HCT116 (cell line): ENCODE results near the gene INPP5D. TPM values are rescaled to one million over a fixed set of nuclear protein-coding genes. Genes with fewer than 3 reads are reported as not detected.

Experiments used
- ATAC-seq: fragments of 200-7000 bp; cut with Tn5 transposase; 2 replicates; pipeline ENCODE4 v1.9.1; 2020; ENCODE audit warnings: mild to moderate bottlenecking, moderate library complexity
- BruUV-seq: library from RNA; stranded (reverse); fragments of 400-500 nt; replicated peaks from 2 replicates; lab custom pipeline; 2021; lab: Mats Ljungman, UMichigan
- CTCF ChIA-PET: fragments of 300-600 bp; sonication (Branson Sonifier 250); formaldehyde crosslinking; loops from one replicate; lab custom pipeline; 2021; ENCODE audit warnings: antibody characterized with exemption; lab: Charles Lee
- POLR2A ChIA-PET: fragments of 300-600, 350-600 bp; sonication (Branson Sonifier 250); formaldehyde crosslinking; loops from one replicate; lab custom pipeline; 2021; ENCODE audit warnings: antibody characterized with exemption; lab: Charles Lee
- RAD21 ChIA-PET, 2 experiments: fragments of 300-600 bp; sonication (Branson Sonifier 250); formaldehyde crosslinking; loops; one replicate each; lab custom pipeline; 2023; ENCODE audit warnings: low total read pairs in 2 of 2; ENCODE audit not compliant: uncharacterized antibody in 2 of 2, unreplicated experiment in 2 of 2, low non-redundant PET in 1 of 2; lab: Charles Lee
- DNase-seq: peaks from one replicate; pipeline ENCODE4 v3.0.0-alpha.2; 2010; ENCODE audit warnings: low read depth, low spot score
- H2AFZ ChIP-seq: fragments of 200-600 bp; shearing (Covaris generic), sonication (generic); 2 replicates; pipeline ENCODE4 v1.6.1; 2017; ENCODE audit warnings: low read depth, mixed run types, mixed read lengths, antibody characterized with exemption, low read length; ENCODE audit not compliant: poor library complexity, severe bottlenecking
- H3K27ac ChIP-seq: 2 replicates; pipeline ENCODE4 v1.5.1; 2012; ENCODE audit warnings: low read depth, low read length
- H3K27me3 ChIP-seq: fragments of 200-600 bp; sonication (generic); 2 replicates; pipeline ENCODE4 v1.6.1; 2016; ENCODE audit warnings: mixed run types, low read length, mixed read lengths; ENCODE audit not compliant: insufficient read depth
- H3K36me3 ChIP-seq, 2 experiments: fragments of 200-500 bp in 1 of 2; fragments of 200-600 bp in 1 of 2; sonication (Bioruptor generic) in 1 of 2; sonication (generic) in 1 of 2; 2 replicates each; pipeline versions ENCODE4 v1.5.1 to v1.6.1; 2014 to 2016; ENCODE audit warnings: low read length in 2 of 2, inconsistent platforms in 1 of 2, mixed read lengths in 1 of 2, mixed run types in 1 of 2; ENCODE audit not compliant: insufficient read depth in 2 of 2, control insufficient read depth in 1 of 2
- H3K4me1 ChIP-seq, 2 experiments: fragments of 200-600 bp in 1 of 2; sonication (generic) in 1 of 2; 2 replicates each; pipeline versions ENCODE4 v1.5.1 to v1.6.1; 2012 to 2017; ENCODE audit warnings: low read length in 2 of 2, inconsistent platforms in 1 of 2, mild to moderate bottlenecking in 1 of 2, mixed read lengths in 1 of 2, mixed run types in 1 of 2, moderate library complexity in 1 of 2; ENCODE audit not compliant: insufficient read depth in 2 of 2, control insufficient read depth in 1 of 2
- H3K4me2 ChIP-seq: fragments of 200-600 bp; sonication (generic); 2 replicates; pipeline ENCODE4 v1.6.1; 2017; ENCODE audit warnings: mixed run types, low read length, mixed read lengths
- H3K4me3 ChIP-seq, 2 experiments: fragments of 200-600 bp in 1 of 2; sonication (generic) in 1 of 2; replicated peaks in 1 of 2; 2 replicates each; pipeline ENCODE4 v1.5.1; 2011 to 2016; ENCODE audit warnings: low read length in 2 of 2, control low read depth in 1 of 2, low read depth in 1 of 2, mild to moderate bottlenecking in 1 of 2, mixed read lengths in 1 of 2, mixed run types in 1 of 2
- H3K79me2 ChIP-seq: fragments of 200-600 bp; sonication (generic); 2 replicates; pipeline ENCODE4 v1.6.1; 2017; ENCODE audit warnings: mild to moderate bottlenecking, mixed run types, low read length, moderate library complexity, mixed read lengths; ENCODE audit not compliant: insufficient read depth
- H3K9ac ChIP-seq: fragments of 200-600 bp; sonication (generic); 2 replicates; pipeline ENCODE4 v1.6.1; 2016; ENCODE audit warnings: low read length, mixed read lengths
- H3K9me2 ChIP-seq: fragments of 200-600 bp; sonication (generic), shearing (Covaris generic); 2 replicates; pipeline ENCODE4 v1.6.1; 2017; ENCODE audit warnings: mixed run types, mild to moderate bottlenecking, moderate library complexity; ENCODE audit not compliant: insufficient read depth
- H3K9me3 ChIP-seq, 2 experiments: fragments of 200-500 bp in 1 of 2; fragments of 200-600 bp in 1 of 2; sonication (Bioruptor generic) in 1 of 2; sonication (generic) in 1 of 2; 2 replicates each; pipeline ENCODE4 v1.6.1; 2014 to 2017; ENCODE audit warnings: low read length in 2 of 2, mixed read lengths in 2 of 2, inconsistent platforms in 1 of 2, low read depth in 1 of 2, mild to moderate bottlenecking in 1 of 2, mixed run types in 1 of 2, moderate library complexity in 1 of 2; ENCODE audit not compliant: control insufficient read depth in 1 of 2, insufficient read depth in 1 of 2
- H4K20me1 ChIP-seq: fragments of 200-600 bp; sonication (generic), shearing (Covaris generic); 2 replicates; pipeline ENCODE4 v1.6.1; 2017; ENCODE audit warnings: mixed run types, mild to moderate bottlenecking, moderate library complexity; ENCODE audit not compliant: insufficient read depth
- ATF3 ChIP-seq: IDR thresholded peaks from 2 replicates; pipeline ENCODE4 v1.6.1; 2012
- CBX3 ChIP-seq: IDR thresholded peaks from 2 replicates; pipeline ENCODE4 v1.6.1; 2012; ENCODE audit warnings: low read depth
- CEBPB ChIP-seq: IDR thresholded peaks from 2 replicates; pipeline ENCODE4 v1.6.1; 2012; ENCODE audit warnings: low read depth
- CTCF ChIP-seq, 3 experiments: fragments of 200-600 bp in 1 of 3; sonication (generic) in 1 of 3; IDR thresholded peaks in 2 of 3; conservative IDR thresholded peaks in 1 of 3; 2 replicates each; pipeline ENCODE4 v1.5.1; 2012 to 2017; ENCODE audit warnings: low read depth in 2 of 3, low read length in 2 of 3, antibody characterized with exemption in 1 of 3, borderline replicate concordance in 1 of 3, control low read depth in 1 of 3, mild to moderate bottlenecking in 1 of 3, mixed read lengths in 1 of 3, mixed run types in 1 of 3, moderate library complexity in 1 of 3; ENCODE audit not compliant: insufficient read depth in 1 of 3
- ELF1 ChIP-seq: IDR thresholded peaks from 2 replicates; pipeline ENCODE4 v1.6.1; 2012; ENCODE audit warnings: low read depth, borderline replicate concordance
- EZH2 ChIP-seq: fragments of 200-600 bp; sonication (generic); IDR thresholded peaks from 2 replicates; pipeline ENCODE4 v1.6.1; 2017; ENCODE audit warnings: antibody characterized with exemption, mixed run types
- EZH2phosphoT487 ChIP-seq: fragments of 200-600 bp; IDR thresholded peaks from 2 replicates; pipeline ENCODE4 v1.6.1; 2018; ENCODE audit warnings: antibody characterized with exemption, borderline replicate concordance
- FOSL1 ChIP-seq: IDR thresholded peaks from 2 replicates; pipeline ENCODE4 v1.6.1; 2012; ENCODE audit warnings: low read depth
- JUND ChIP-seq: IDR thresholded peaks from 2 replicates; pipeline ENCODE4 v1.6.1; 2012
- MAX ChIP-seq: IDR thresholded peaks from 2 replicates; pipeline ENCODE4 v1.6.1; 2012
- POLR2A ChIP-seq: IDR thresholded peaks from 2 replicates; pipeline ENCODE4 v1.7.0; 2011; ENCODE audit warnings: borderline replicate concordance; ENCODE audit not compliant: insufficient read depth, insufficient read length; ENCODE audit errors: extremely low read depth
- POLR2AphosphoS5 ChIP-seq: IDR thresholded peaks from 2 replicates; pipeline ENCODE4 v1.6.1; 2011; ENCODE audit warnings: mild to moderate bottlenecking, low read depth, low read length, moderate library complexity
- RAD21 ChIP-seq: IDR thresholded peaks from 2 replicates; pipeline ENCODE4 v1.6.1; 2012; ENCODE audit warnings: low read depth, mild to moderate bottlenecking
- REST ChIP-seq: IDR thresholded peaks from 2 replicates; pipeline ENCODE4 v1.6.1; 2012; ENCODE audit warnings: low read depth
- SIN3A ChIP-seq: IDR thresholded peaks from 2 replicates; pipeline ENCODE4 v1.6.1; 2012; ENCODE audit warnings: low read depth
- SRF ChIP-seq: IDR thresholded peaks from 2 replicates; pipeline ENCODE4 v1.6.1; 2012; ENCODE audit warnings: low read depth
- TCF7L2 ChIP-seq: IDR thresholded peaks from 2 replicates; pipeline ENCODE4 v1.7.0; 2011; ENCODE audit warnings: borderline replicate concordance, inconsistent platforms; ENCODE audit not compliant: insufficient read depth, insufficient read length; ENCODE audit errors: extremely low read depth
- YY1 ChIP-seq: IDR thresholded peaks from 2 replicates; pipeline ENCODE4 v1.6.1; 2011; ENCODE audit warnings: low read length, low read depth, moderate library complexity, mild to moderate bottlenecking; ENCODE audit not compliant: insufficient replicate concordance; ENCODE audit errors: extremely low read depth
- ZFX ChIP-seq: fragments of 450-650 bp; IDR thresholded peaks from 2 replicates; pipeline ENCODE4 v1.6.1; 2017
- intact Hi-C: fragments of 100-400 bp; cut with micrococcal nuclease; formaldehyde crosslinking; loops from 2 replicates; pipeline ENCODE4 v1.10.0; 2022
- total RNA-seq: library from RNA; stranded (reverse); gene quantifications from one replicate; pipeline ENCODE4 v1.2.1, GENCODE V29; 2021; ENCODE audit not compliant: unreplicated experiment

Gene INPP5D
- total RNA-seq, 1 experiment from 2014 or later = 1.8 TPM

GRCh38 chr2:233063976-233064411 lies 3.9 kb downstream of the INPP5D start:
- DNase-seq (no peak), ATAC-seq (no peak)
- no peak overlapping the region for H3K4me3 ChIP-seq
- no peaks in the 10 kb centered on the region for H3K4me1 ChIP-seq
- RAD21 ChIA-PET = no interaction called here
- intact Hi-C loops = no loop called here
- H3K27ac ChIP-seq = no peak overlapping the region
- TF ChIP-seq ATF3 = no peak
- TF ChIP-seq FOSL1 = no peak
- no peak for TF ChIP-seq MAX
- no peak for TF ChIP-seq SIN3A
- no peak for TF ChIP-seq ZFX
- TF ChIP-seq POLR2A = no peak
- TF ChIP-seq CBX3 = no peak
- no peak for TF ChIP-seq TCF7L2
- no peak for TF ChIP-seq REST
- TF ChIP-seq CTCF (IDR thresholded peaks at IDR 0.05 in 2 of 3, conservative IDR thresholded peaks at IDR 0.05 in 1 of 3; ENCODE audit: borderline replicate concordance in 1 of 3, insufficient read depth in 1 of 3, low read depth in 2 of 3, low read length in 2 of 3) = no peak
- no peak for TF ChIP-seq JUND
- TF ChIP-seq ELF1 = no peak
- no peak for TF ChIP-seq SRF
- no peak for TF ChIP-seq YY1
- no peak for TF ChIP-seq RAD21
- TF ChIP-seq CEBPB = no peak
- no peak for TF ChIP-seq EZH2
- TF ChIP-seq EZH2phosphoT487 = no peak
- TF ChIP-seq POLR2AphosphoS5 = no peak
- no peaks in the 10 kb centered on the region for H3K36me3 ChIP-seq
- no peaks in the 10 kb centered on the region for H3K9me3 ChIP-seq
- H3K79me2 ChIP-seq = no peaks in the 10 kb centered on the region
- no peak overlapping the region for H3K4me2 ChIP-seq
- no TSS peak for BruUV-seq
- H3K27me3 ChIP-seq = no peaks in the 10 kb centered on the region
- CTCF ChIA-PET = no interaction called here
- POLR2A ChIA-PET = no interaction called here
- no peaks in the 10 kb centered on the region for H4K20me1 ChIP-seq
- no peaks in the 10 kb centered on the region for H3K9me2 ChIP-seq
- H2AFZ ChIP-seq = no peak overlapping the region
- H3K9ac ChIP-seq = no peak overlapping the region
